GM18909 (cell line): ENCODE results near the gene LRRK1.

Experiments
- ATAC-seq: cut with Tn5 transposase; IDR thresholded peaks from one replicate; pipeline ENCODE4 v1.9.1; 2021; ENCODE audit warnings: mild to moderate bottlenecking; ENCODE audit not compliant: unreplicated experiment, poor library complexity

LRRK1 gene

DNA sequence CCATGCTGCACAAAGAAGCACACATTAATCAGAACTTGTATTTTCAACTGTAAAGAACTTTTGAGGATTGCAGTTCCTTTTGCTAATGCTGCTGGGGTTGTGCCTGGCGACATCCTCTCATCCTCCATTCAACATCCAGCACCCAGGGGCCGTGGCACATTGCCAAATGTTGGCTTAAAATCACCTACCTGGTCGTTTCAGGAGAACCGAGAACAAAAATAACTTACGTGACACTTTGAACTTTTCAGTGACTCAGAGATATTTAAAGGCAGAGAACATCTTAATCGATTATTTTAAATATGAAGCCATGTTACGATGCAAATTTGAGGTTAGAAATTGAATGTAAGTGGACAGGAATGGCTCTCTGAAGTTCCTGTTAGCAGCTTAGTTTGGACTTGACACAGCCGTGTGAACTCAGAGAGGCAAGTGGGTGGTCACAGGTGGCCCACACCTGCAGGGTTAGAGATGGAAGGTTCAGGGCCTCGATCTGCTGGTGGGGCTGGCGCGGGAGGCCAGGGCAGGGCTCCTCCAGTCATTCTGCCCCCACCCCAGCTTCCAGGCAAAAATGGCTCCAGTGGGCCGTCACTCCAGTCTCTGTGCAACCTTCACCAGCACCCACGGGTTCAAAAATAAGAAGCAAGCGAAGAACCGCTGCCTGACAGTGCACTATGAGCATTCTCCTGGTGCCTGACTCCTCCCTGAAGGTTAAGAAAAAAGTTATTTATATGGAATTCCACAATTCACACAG is 12.2 kb downstream of the LRRK1 start:
- ATAC-seq, result peak; percentile 42

- no peak for ATAC-seq
Measured at GRCh38 chr15:100932676-100933348, 13.7 kb downstream of the LRRK1 start.

DNA sequence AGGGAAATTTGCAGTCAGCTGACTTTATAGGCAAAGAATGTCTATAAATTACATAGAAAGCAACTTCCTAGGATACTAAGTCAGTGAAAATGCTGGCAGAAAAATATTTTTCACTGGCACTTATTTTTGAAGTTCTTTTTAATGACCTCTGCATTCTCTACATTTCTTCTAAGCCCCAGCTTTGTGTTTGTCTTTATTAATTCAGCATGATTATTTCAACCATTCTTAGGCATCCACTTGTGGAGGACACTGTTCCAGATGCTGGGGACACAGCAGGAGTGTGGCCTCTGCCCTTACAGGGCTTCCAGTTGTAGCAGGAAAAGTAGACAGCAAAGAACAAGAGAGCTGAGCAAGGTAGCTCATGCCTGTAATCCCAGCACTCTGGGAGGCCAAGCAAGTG is 15.0 kb downstream of the LRRK1 start:
- ATAC-seq, result no peak

GRCh38 chr15:100934726-100935125 is 15.6 kb downstream of the LRRK1 start:
- peak; percentile 36 for ATAC-seq

DNA sequence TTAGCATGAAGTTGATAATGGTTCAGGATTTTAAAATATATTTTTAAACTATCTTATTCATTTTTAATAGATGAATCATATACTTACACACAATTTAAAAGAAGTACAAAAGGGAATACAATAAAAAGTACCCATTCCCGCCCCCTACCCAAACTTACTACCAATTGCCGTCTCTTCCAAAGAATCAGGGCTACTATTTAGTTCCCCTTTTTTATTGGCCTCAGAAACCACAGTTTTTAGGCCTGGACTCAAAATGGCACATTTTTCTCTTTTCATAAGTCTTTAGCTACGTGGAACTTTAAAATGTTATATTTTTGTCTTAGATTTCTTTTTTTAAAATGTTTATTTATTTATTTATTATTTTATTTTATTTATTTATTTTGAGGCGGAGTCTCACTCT is 18.0 kb downstream of the LRRK1 start:
- ATAC-seq, result no peak

DNA sequence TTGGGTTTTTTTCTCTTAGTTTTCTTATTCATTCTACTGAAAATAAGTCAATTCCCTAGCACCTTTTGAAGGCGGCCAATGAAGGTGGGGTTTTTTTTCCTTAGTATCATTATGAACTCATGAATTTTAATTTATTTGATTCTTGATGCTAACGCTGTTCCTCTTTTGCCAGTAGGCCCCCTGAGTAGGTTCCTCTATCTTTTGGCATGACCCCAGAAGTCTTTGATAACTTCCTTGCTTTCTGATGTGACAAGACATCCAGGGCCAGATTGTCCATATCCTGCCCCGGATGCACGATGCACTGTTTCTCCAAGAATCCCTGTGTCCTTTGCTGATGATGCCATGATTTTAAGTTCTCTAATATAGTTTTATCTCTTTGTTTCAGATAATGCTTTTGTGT is 20.6 kb downstream of the LRRK1 start:
- no peak for ATAC-seq

GRCh38 chr15:100940767-100941379 is 21.7 kb downstream of the LRRK1 start:
- peak; percentile 82 for ATAC-seq

GRCh38 chr15:100941536-100941935 is 22.4 kb downstream of the LRRK1 start:
- peak; percentile 46 for ATAC-seq

DNA sequence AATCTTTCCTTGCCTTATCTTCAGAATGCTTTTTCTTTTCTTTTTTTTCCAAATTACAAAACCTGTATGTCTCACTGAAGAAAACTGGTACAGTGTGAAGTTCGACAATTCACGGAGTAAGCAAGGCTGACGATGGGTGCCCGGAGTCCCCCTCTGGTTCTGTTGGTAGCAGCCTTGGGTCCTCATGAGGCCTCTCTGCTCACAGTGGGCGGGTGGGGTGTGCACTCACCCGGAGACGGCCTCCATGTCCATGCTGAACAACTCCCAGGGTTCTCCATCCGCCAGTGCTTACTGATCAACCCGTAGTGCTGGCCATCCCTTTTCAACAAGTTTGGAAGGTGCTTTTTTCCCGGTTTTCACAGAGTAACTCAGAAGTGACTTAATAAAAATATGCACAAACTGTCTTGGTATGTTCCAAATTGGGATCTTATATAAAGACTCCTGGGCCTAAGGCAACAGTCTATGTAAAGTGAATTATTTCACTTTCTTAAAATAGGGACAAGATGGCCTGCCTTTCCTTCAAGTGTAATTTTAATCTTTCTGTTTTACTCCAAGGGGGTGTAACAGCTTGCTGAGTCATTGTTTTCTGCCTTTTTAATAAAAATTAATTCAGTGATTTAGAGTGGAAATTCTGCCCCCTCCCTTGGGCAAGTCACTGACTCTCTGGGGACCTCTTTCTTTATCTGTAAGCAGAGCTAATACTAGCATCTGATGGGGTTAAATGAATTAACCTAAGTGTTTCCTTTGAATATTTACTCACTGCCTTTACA is 23.7 kb downstream of the LRRK1 start:
- ATAC-seq, result no peak

GRCh38 chr15:100944244-100944895 is 25.2 kb downstream of the LRRK1 start:
- ATAC-seq, result peak; percentile 34

GRCh38 chr15:100944986-100945385 is 25.8 kb downstream of the LRRK1 start:
- ATAC-seq, result no peak

DNA sequence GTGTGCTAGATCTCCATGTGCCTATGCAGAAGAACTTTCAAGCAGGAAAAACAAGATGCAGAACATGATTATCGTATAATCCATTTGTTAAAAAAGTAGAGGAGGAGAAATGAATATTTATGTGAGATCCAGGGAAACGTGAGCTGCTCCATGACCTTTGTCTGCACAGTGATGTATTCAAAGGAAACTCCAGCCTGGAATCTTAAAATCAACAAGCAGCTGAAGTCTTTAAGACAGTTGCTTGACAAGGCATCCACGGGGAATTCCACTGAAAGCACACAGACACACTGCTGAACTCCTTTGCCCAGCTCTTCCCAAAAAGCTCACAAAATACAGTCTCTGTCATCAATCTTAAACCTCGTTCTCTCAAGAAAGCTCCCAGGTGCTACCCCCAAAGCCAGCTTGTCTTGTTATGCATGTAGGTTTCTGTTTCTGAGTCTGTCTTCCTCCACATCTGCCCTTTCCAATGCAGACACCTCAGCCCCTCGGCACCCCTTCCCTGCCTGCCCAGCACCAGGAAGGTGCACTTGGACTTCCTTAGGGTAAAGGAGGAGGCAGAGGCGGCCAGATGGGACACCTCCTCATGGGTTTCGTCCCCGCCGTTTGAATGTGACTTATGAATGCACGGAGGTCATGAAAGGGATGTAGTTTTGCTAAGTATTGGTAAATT is 28.7 kb downstream of the LRRK1 start:
- ATAC-seq, result no peak

DNA sequence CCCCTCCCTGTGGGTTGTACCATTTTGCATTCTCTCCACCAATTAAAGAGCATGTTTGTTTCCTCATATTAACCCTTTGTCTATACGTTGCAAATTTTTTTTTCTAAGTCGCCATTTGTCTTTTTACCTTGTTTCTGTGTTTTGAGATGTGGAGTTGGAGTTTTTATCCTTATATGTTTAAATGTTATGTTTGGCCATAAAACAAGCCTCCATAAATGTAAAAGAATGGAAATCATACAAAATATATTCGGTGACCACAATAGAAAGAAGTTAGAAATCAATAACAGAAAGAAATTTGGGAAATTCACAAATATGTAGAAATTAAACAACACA is 29.2 kb downstream of the LRRK1 start:
- ATAC-seq, result no peak

GRCh38 chr15:100949691-100950090 is 30.5 kb downstream of the LRRK1 start:
- ATAC-seq, result no peak

DNA sequence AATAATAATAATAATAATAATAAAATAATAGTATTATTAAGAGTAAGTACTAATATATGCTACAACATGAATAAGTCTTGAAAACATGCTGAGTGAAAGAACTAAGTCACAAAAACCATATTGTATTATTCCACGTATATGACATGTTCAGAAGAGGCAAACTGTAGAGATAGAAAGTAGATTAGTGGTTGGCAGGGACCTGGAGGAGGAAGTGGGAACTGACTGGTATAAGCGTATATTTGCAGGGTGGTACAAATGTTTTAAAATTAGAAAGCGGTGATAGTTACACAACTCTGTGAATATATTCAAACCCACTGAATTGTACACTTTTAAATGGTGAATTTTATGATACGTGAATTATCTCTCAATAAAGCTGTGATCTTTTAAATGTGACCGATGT is 32.8 kb downstream of the LRRK1 start:
- no peak for ATAC-seq

- ATAC-seq, result no peak
Measured at GRCh38 chr15:100952566-100952965, 33.4 kb downstream of the LRRK1 start.

- no peak for ATAC-seq
Measured at GRCh38 chr15:100958326-100959065, 39.3 kb downstream of the LRRK1 start.

DNA sequence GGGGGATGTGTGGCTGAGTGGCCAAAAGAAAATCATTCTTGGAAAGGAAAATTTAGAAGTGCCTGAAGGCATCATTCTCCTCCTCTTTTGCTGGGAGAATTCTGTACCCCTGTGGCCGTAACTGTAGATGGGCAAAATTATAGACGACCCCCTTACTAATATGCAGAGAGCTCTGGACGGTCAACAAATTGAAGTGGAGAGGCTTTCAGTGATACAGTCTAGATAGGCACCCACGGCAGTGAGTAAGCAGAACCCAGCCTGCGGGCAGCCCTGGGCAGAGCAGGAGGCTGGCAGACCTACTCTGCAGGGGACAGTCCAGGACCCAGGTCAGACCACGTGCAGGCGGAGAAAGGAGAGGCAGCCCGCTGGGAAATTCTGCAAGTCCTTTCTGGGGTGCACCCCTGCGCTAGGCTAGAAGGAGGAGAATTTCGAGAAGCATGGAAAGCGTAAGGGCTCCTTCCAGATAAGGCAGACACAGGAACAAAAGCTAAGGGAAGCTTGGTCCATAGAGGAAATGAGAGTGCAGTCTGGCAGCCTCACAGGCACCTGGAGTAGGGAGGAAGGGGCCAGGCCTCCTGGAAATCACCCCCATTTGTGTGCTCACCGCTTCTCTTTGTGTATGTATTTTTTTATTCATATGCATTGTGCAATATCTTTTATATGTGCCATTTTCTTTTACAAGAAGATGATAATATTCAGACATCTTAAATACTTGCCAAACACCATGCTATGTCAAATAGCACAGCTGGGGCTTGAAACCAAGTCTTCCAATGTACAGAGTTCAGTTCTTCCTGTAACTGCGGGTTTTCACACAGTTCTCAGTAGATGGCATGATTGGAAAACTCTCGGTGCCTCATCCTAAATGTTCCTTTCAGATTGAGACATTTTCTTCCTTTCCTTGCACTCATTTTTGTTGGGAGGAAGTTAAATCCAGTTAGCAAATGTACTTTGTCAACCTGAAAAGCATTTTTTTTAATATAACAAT is 40.2 kb downstream of the LRRK1 start:
- no peak for ATAC-seq
